Fibroblast of pulmonary artery (primary cell): ENCODE measurements around the gene USP11.

Experiments used
- DNase-seq: peaks from one replicate; pipeline ENCODE4 v3.0.0-alpha.2; 2010; ENCODE audit warnings: low read depth
- H3K4me3 ChIP-seq: replicated peaks from 2 replicates; pipeline ENCODE4 v1.5.1; 2011; ENCODE audit warnings: low read depth, mild to moderate bottlenecking, control low read depth, low read length, moderate library complexity
- TF ChIP-seq, protein P1 (sequence below): IDR thresholded peaks from 2 replicates; pipeline ENCODE4 v1.5.1; 2011; ENCODE audit warnings: mild to moderate bottlenecking, control low read depth, low read length, inconsistent platforms; ENCODE audit errors: missing control alignments

USP11 gene

DNA sequence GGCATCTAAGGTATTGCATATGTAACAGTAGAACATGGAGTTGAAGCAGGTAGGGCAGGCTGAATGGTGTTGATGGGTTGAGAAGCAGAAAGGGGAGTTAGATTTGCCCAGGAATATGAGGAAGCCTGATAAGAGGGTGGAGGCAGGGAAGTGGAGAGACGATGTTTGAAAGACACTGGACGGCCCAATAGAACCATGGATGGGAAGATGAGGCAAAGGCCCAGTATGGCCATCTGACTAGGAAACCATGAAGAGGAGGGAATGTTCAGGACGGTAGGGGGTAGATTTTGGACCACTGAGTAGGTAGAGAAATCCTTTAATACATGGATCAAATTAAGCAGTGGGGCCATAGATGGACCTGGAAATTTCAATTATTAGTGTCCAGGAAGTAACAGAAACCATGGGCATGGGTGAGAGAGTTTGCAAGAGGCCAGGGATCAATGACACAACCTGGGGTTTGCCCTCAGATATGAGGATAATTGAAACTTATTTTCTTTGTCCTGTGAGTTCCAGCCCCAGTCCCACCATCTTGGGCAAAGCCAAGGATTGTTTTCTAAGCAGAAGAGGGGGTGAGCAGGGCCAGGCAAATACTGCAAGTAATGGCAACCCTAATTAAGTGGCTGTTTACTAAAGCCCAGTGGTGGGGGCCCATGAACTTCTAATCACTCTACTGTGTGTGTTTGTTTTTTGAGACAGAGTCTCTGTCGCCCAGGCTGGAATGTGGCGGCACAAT is 2.5 kb upstream of the USP11 start:
- TF ChIP-seq, protein P1, sequence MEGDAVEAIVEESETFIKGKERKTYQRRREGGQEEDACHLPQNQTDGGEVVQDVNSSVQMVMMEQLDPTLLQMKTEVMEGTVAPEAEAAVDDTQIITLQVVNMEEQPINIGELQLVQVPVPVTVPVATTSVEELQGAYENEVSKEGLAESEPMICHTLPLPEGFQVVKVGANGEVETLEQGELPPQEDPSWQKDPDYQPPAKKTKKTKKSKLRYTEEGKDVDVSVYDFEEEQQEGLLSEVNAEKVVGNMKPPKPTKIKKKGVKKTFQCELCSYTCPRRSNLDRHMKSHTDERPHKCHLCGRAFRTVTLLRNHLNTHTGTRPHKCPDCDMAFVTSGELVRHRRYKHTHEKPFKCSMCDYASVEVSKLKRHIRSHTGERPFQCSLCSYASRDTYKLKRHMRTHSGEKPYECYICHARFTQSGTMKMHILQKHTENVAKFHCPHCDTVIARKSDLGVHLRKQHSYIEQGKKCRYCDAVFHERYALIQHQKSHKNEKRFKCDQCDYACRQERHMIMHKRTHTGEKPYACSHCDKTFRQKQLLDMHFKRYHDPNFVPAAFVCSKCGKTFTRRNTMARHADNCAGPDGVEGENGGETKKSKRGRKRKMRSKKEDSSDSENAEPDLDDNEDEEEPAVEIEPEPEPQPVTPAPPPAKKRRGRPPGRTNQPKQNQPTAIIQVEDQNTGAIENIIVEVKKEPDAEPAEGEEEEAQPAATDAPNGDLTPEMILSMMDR: no peak
- no peak for DNase-seq
- no peak overlapping the region for H3K4me3 ChIP-seq

DNA sequence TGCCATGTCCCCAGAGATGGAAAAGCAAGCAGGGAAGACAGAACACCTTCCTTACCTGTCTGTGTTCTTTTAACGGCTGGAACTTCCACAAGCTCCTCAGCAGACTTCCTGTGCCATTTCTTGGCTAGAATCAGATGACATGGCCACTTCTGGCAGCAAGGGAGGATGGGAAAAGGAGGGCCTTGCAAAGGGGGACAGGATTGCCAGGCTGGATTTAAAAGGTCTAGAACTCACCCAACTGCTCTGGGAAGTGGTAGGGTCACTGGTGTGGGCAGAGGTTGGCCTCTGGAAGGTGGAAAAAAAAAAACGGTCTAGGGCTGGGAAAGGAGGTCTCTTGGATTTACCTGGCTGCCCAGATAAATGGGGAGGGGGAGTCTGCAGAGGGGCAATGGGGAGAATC is 1.6 kb upstream of the USP11 start:
- DNase-seq: no peak

DNA sequence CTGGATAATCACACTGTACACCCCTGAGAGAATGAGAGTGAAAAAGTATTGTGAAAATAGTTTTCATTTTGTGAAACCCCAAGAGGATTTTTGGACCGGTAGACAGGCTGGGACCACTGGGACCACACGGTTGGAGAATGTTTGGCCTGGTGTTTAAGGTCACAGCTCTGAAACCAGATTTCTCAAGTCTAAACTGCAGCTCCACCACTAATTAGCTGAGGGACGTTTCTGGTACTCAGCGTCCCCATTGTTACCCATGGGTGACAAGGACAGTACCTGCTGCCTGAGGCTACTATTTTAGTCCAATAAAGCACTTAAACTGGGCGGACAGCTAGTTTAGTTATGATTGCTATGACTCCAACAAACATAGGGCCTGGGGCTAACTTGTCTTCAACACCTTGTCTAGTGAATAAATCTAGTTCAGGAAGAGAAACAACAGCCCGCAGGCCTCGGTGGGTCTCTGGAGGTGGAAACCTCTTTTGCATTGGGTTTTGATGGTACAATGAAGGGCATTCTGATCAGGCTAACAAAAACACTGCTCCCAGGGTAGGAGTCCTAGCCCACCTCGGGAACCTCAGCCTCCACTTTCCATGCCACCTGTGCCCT is 509 bp upstream of the USP11 start:
- TF ChIP-seq, protein P1: no peak
- H3K4me3 ChIP-seq: peak overlapping the region; percentile 70
- no peak for DNase-seq

More for the DNA sequence above, 1.6 kb upstream of the USP11 start:
- no peak overlapping the region for H3K4me3 ChIP-seq
- TF ChIP-seq, protein P1: no peak

DNA sequence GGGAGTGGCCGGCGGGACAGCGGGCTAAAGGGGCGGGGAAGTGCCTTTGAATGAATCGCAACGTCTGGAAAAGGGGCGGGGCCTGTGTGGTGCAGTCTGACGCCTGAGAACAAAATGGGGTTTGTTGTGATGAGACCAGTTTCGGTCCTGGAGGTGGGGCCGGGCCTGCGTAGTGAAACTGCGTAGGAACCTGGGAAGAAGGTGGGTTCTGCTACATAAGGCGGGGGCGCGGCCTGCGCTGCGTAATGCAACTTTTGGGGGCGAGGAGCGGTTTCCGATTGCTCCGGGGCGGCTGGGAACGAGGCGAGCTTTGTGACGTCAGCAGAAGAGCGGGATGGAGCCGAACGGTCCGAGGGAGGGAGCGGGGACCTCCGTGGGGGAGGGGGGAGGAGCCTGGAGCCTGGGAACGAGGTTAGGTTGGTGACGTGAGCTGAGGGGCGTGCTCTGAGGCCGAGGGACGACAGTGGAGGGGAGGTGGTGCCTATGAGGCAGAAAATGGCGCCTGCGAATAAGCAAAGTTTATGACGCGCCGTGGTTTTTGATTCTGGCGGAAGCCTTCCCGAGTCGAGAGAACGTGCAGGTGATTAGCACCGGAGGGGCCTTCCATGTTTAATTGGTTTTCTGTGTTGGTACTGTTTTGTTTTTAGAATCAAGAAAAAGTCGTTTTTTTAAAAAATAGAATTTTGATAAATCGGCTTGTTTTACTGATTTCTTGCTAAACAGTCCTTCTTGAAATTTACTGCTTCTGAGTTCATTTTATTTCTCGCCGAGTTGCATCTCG is 714 bp downstream of the USP11 start:
- peak overlapping the region; percentile 70 for H3K4me3 ChIP-seq
- peak; percentile 97 for DNase-seq
- TF ChIP-seq, protein P1: no peak

DNA sequence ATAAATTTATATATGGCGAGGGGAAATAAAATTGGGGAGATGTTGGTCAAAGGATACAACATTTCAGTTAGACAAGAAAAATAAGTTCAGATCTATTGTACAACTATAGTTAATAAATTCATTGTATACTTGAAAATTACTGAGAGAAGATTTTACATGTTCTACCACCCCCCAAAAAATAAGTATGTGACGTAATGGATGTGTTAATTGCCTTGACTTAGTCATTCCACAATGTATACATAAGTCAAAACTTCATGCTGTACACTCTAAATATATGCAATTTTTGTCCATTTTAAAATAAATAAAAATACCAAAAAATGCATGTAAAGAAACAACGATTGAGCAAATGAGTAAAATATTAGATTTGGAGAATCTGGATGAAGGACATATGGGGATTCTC is 1.8 kb downstream of the USP11 start:
- TF ChIP-seq, protein P1: no peak
- peak; percentile 28 for DNase-seq
- peak overlapping the region; percentile 70 for H3K4me3 ChIP-seq

DNA sequence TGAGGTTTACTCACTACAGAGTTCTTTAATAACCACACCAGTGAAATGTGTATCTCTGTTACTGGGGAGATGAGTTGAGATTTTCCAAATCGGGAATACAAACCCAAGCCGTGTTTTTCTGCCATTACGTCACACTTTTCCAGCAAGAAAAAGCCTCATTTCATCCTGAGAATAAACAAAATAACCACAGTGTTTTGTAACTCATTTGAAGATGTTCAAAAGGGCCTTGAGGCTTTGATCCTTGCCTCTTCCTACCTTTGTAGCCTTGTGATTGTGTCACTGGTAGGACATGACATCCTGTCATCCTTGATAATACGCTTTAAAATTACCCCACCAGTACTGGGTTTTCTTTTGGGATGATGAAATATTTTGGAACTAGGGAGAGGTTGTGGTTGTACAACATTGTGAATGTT is 2.9 kb downstream of the USP11 start:
- TF ChIP-seq, protein P1: no peak
- no peak for DNase-seq
- no peak overlapping the region for H3K4me3 ChIP-seq
